HepG2 (cell line): ENCODE data around the gene TBC1D5. TPM values are rescaled to one million over a fixed set of nuclear protein-coding genes. Genes with fewer than 3 reads are reported as not detected.

Experiments used
- ATAC-seq: fragments of 200-7000 bp; cut with Tn5 transposase; 3 replicates; pipeline ENCODE4 v1.9.1; 2020; ENCODE audit warnings: mild to moderate bottlenecking, moderate library complexity
- BruUV-seq: library from RNA; stranded (reverse); fragments of 400-500 nt; replicated peaks from 2 replicates; lab custom pipeline; 2021; lab: Mats Ljungman, UMichigan
- CTCF ChIA-PET: fragments of 300-600 bp; formaldehyde crosslinking; extraction: SDS; loops from one replicate; lab custom pipeline; 2021; ENCODE audit warnings: low total read pairs, inconsistent platforms, low intra/inter-chr PET ratio; lab: Yijun Ruan, JAX
- POLR2A ChIA-PET: fragments of 350-600 bp; sonication (Branson Sonifier 250); formaldehyde crosslinking; loops from one replicate; lab custom pipeline; 2020; ENCODE audit warnings: antibody characterized with exemption, inconsistent platforms; lab: Yijun Ruan, JAX
- DNase-seq: peaks from one replicate; pipeline ENCODE4 v3.0.0-alpha.2; 2015; ENCODE audit warnings: low spot score
- FAIRE-seq: peaks from 3 replicates; lab custom pipeline; 2011; peaks lifted over from hg19 to GRCh38; lab: Jason Lieb, UNC
- H2AFZ ChIP-seq: one replicate; pipeline ENCODE4 v1.6.1; 2011; ENCODE audit warnings: low read length, inconsistent platforms
- H3K27ac ChIP-seq: fragments of 300-600 bp; 3 replicates; pipeline ENCODE4 v1.8.0; 2011; ENCODE audit warnings: mixed run types, mild to moderate bottlenecking, mixed read lengths, low read length, inconsistent platforms; ENCODE audit not compliant: insufficient read depth; ENCODE audit errors: extremely low read length
- H3K27me3 ChIP-seq, 2 experiments: fragments of 200-600 bp in 1 of 2; 2 replicates in 1 of 2; 3 replicates in 1 of 2; pipeline versions ENCODE4 v1.6.0 to v1.8.0; 2011; ENCODE audit warnings: low read length in 2 of 2, mild to moderate bottlenecking in 2 of 2, moderate library complexity in 2 of 2, inconsistent platforms in 1 of 2; ENCODE audit not compliant: insufficient read depth in 2 of 2, control insufficient read depth in 1 of 2
- H3K36me3 ChIP-seq, 2 experiments: fragments of 200-600 bp in 1 of 2; replicated peaks in 1 of 2; 2 replicates in 1 of 2; 3 replicates in 1 of 2; pipeline versions ENCODE4 v1.5.1 to v1.8.0; 2011; ENCODE audit warnings: low read length in 2 of 2, inconsistent platforms in 1 of 2; ENCODE audit not compliant: insufficient read depth in 2 of 2, control insufficient read depth in 1 of 2
- H3K4me1 ChIP-seq: 2 replicates; pipeline ENCODE4 v1.5.1; 2012; ENCODE audit warnings: low read length, inconsistent platforms; ENCODE audit not compliant: insufficient read depth
- H3K4me2 ChIP-seq: 2 replicates; pipeline ENCODE4 v1.6.0; 2011; ENCODE audit warnings: low read depth, low read length, inconsistent platforms
- H3K4me3 ChIP-seq, 3 experiments: fragments of 200-600 bp in 1 of 3; sonication (generic), shearing (Covaris generic) in 1 of 3; replicated peaks in 1 of 3; 2 replicates each; pipeline ENCODE4 v1.5.1; 2011 to 2016; ENCODE audit warnings: low read length in 3 of 3, inconsistent platforms in 2 of 3, low read depth in 2 of 3, mild to moderate bottlenecking in 2 of 3, control low read depth in 1 of 3, mixed read lengths in 1 of 3; ENCODE audit not compliant: insufficient read depth in 1 of 3
- H3K79me2 ChIP-seq: one replicate; pipeline ENCODE4 v1.6.1; 2011; ENCODE audit warnings: low read length, inconsistent platforms; ENCODE audit not compliant: insufficient read depth
- H3K9ac ChIP-seq: 2 replicates; pipeline ENCODE4 v1.6.0; 2011; ENCODE audit warnings: mild to moderate bottlenecking, low read depth, low read length, inconsistent platforms; ENCODE audit not compliant: insufficient read depth
- H3K9me3 ChIP-seq: 2 replicates; pipeline ENCODE4 v1.5.1; 2012; ENCODE audit warnings: mild to moderate bottlenecking, low read length
- H4K20me1 ChIP-seq: 2 replicates; pipeline ENCODE4 v1.6.0; 2011; ENCODE audit warnings: inconsistent platforms, mild to moderate bottlenecking, low read length, moderate library complexity; ENCODE audit not compliant: insufficient read depth
- BORCS8-MEF2B ChIP-seq: sonication (generic); formaldehyde crosslinking; IDR thresholded peaks from 2 replicates; pipeline ENCODE4 v1.8.0; 2022; ENCODE audit warnings: mild to moderate bottlenecking, missing genetic modification reagents
- ELF1 ChIP-seq: sonication (generic); formaldehyde crosslinking; IDR thresholded peaks from 2 replicates; pipeline ENCODE4 v1.4.0; 2020; ENCODE audit warnings: missing genetic modification reagents
- KAT7 ChIP-seq: IDR thresholded peaks from 2 replicates; pipeline ENCODE4 v1.6.1; 2018; ENCODE audit warnings: borderline replicate concordance, missing compliant biosample characterization
- MAFK ChIP-seq, 2 experiments: IDR thresholded peaks in 1 of 2; conservative IDR thresholded peaks in 1 of 2; 2 replicates each; pipeline ENCODE4 v1.6.1; 2011; ENCODE audit warnings: improper control_type of control experiment in 2 of 2, low read length in 2 of 2
- MBD4 ChIP-seq: IDR thresholded peaks from 2 replicates; pipeline ENCODE4 v1.6.1; 2012; ENCODE audit warnings: low read length, inconsistent platforms, borderline replicate concordance
- NCOA2 ChIP-seq: sonication (generic); formaldehyde crosslinking; IDR thresholded peaks from 2 replicates; pipeline ENCODE4 v1.8.0; 2022; ENCODE audit warnings: inconsistent platforms
- NFE2L2 ChIP-seq: fragments of 150-350 bp; IDR thresholded peaks from 2 replicates; pipeline ENCODE4 v1.6.1; 2014; ENCODE audit warnings: low read length
- RBM39 ChIP-seq: fragments of 200-400 bp; formaldehyde crosslinking; IDR thresholded peaks from one replicate; pipeline ENCODE4 v1.6.1; 2018; ENCODE audit warnings: antibody characterized with exemption, mild to moderate bottlenecking, low read depth, low read length; ENCODE audit not compliant: poor library complexity, severe bottlenecking
- REPIN1 ChIP-seq: sonication (generic); formaldehyde crosslinking; IDR thresholded peaks from 2 replicates; pipeline ENCODE4 v1.8.0; 2022; ENCODE audit warnings: missing genetic modification reagents, low read depth, mild to moderate bottlenecking, borderline replicate concordance
- SALL1 ChIP-seq: sonication (generic); formaldehyde crosslinking; IDR thresholded peaks from 2 replicates; pipeline ENCODE4 v1.8.0; 2022; ENCODE audit warnings: mild to moderate bottlenecking, missing genetic modification reagents
- SMC3 ChIP-seq: IDR thresholded peaks from 2 replicates; pipeline ENCODE4 v1.6.1; 2011; ENCODE audit warnings: low read length, improper control_type of control experiment
- TEAD2 ChIP-seq: sonication (generic); formaldehyde crosslinking; IDR thresholded peaks from 2 replicates; pipeline ENCODE4 v1.9.0; 2021; ENCODE audit warnings: missing genetic modification reagents
- ZNF432 ChIP-seq: sonication (generic); formaldehyde crosslinking; IDR thresholded peaks from 2 replicates; pipeline ENCODE4 v1.5.0; 2020; ENCODE audit warnings: missing genetic modification reagents, mild to moderate bottlenecking, borderline replicate concordance
- ZNF460 ChIP-seq: sonication (generic); formaldehyde crosslinking; IDR thresholded peaks from 2 replicates; pipeline ENCODE4 v1.5.1; 2020; ENCODE audit warnings: missing genetic modification reagents, mild to moderate bottlenecking, borderline replicate concordance
- ZNF558 ChIP-seq: sonication (generic); formaldehyde crosslinking; IDR thresholded peaks from 2 replicates; pipeline ENCODE4 v1.9.0; 2022; ENCODE audit warnings: mild to moderate bottlenecking, missing genetic modification reagents, borderline replicate concordance
- ZNF703 ChIP-seq: sonication (generic); formaldehyde crosslinking; IDR thresholded peaks from 2 replicates; pipeline ENCODE4 v1.5.1; 2020; ENCODE audit warnings: missing genetic modification reagents, mild to moderate bottlenecking, moderate library complexity, borderline replicate concordance
- ZNF790 ChIP-seq: sonication (generic); formaldehyde crosslinking; IDR thresholded peaks from 2 replicates; pipeline ENCODE4 v1.8.0; 2022; ENCODE audit warnings: missing genetic modification reagents, mild to moderate bottlenecking, borderline replicate concordance
- WGBS: methylation state at CpG from one replicate; pipeline ENCODE4 v1.1.6; 2017; ENCODE audit warnings: low lambda C conversion rate; 5-methylcytosine and 5-hydroxymethylcytosine counted together
- in situ Hi-C: cut with HindIII; loops from 2 replicates; pipeline ENCODE4 v1.10.0; 2017; ENCODE audit warnings: low pct_unique_long_range_greater_than_20kb; ENCODE audit not compliant: extremely low pct_ligation_motif_present
- intact Hi-C: fragments of 100-400 bp; cut with micrococcal nuclease; formaldehyde crosslinking; loops from one replicate; pipeline ENCODE4 v1.10.0; 2022; ENCODE audit not compliant: unreplicated experiment
- polyA plus RNA-seq, 8 experiments: library from polyadenylated mRNA; depleted of rRNA in 3 of 8; stranded (reverse) in 7 of 8; unstranded in 1 of 8; fragments of >200 nt; fragmentation: Illumina TruSeq in 4 of 8; extraction: Trizol in 4 of 8; gene quantifications; 2 replicates each; pipeline versions ENCODE4 v1.2.1 to v1.2.3, GENCODE V29; 2011 to 2016; ENCODE audit warnings: low read depth in 4 of 8, missing spikeins in 1 of 8, mixed read lengths in 1 of 8; ENCODE audit not compliant: insufficient read depth in 1 of 8
- total RNA-seq, 5 experiments: library from RNA; depleted of rRNA; stranded (reverse); fragments of >200 nt; fragmentation: Illumina TruSeq; extraction: Trizol; gene quantifications; 2 replicates each; pipeline ENCODE4 v1.2.3, GENCODE V29; 2016; ENCODE audit warnings: low read depth in 1 of 5
- TF ChIP-seq, protein P1 (sequence below): sonication (generic); formaldehyde crosslinking; IDR thresholded peaks from 2 replicates; pipeline ENCODE4 v1.5.1; 2020; ENCODE audit warnings: mild to moderate bottlenecking, missing genetic modification reagents, moderate library complexity

The TBC1D5 gene
- total and polyA plus RNA-seq, 2 of the 13 experiments (the other 11 are each of a cell fraction or from before 2014, with no cell fraction given), result 19.2 to 33.3 TPM

DNA sequence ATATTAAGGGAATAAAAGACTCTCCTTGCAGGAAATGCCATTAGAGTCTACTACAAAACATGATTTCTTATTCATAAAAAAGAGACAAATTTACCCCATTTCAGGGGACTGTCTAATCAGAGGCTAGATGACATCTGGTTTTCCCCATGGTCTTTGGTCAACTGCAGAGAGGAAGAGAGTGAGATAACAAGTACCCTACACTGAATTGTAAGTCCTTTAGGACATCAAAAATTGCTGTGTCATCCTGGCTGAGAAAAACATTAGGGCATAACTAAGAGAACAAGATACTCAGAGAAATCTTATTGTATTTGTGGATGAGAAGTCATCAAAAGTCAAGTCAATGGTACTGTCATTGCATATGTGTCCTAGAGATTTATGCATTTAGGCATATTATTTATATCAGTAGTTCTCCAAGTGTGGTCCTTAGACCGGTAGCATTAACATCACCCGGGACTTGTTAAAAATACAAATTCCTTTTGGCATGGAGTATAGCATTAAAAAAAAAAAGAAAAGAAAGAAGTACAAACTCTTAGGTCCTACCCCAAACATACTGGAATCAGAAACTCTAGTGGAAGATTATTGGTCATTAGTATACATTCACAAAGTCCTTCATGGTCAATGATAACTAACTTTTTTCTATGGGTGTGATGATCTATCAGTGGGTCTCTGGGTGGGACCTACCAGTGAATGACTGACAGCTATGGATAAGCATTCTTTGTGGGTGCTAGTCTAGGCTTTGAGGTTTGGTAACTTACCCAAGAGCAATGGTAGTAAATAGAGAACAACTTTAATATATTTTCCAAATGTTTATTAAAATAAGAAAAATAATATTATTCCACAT lies 29.0 kb upstream of the TBC1D5 start:
- Histone ChIP-seq H3K79me2 (no peaks in the 10 kb centered on the region), H2AFZ (no peak overlapping the region), H3K4me2 (no peak overlapping the region), H3K27ac (no peak overlapping the region), H4K20me1 (no peaks in the 10 kb centered on the region), H3K27me3 (no peaks in the 10 kb centered on the region), H3K4me1 (0 out of 2 replicates have a peak, but pooled peaks cover 6% of the 10 kb centered on the region), H3K9ac (no peak overlapping the region), H3K36me3 (no peaks in the 10 kb centered on the region), H3K9me3 (no peaks in the 10 kb centered on the region), H3K4me3 (no peak overlapping the region)
- DNase-seq, result no peak
- ChIA-PET CTCF (no interaction called here), POLR2A (no interaction called here)
- BruUV-seq, result no TSS peak
- in situ Hi-C loops (no loop called here), intact Hi-C loops (no loop called here)
- 30% methylated on average over 2 of the region's 2 CpGs for WGBS
- TF ChIP-seq SALL1, result no peak
- TF ChIP-seq ELF1 (CRISPR knock-in tag), result no peak
- peak; percentile 93 for TF ChIP-seq NFE2L2
- TF ChIP-seq MBD4, result no peak
- TF ChIP-seq BORCS8-MEF2B (CRISPR knock-in tag), result no peak
- no peak for TF ChIP-seq ZNF432 (CRISPR knock-in tag)
- no peak for TF ChIP-seq KAT7 (CRISPR knock-in tag)
- no peak for TF ChIP-seq SMC3
- TF ChIP-seq MAFK (conservative IDR thresholded peaks at IDR 0.05 in 1 of 2, IDR thresholded peaks at IDR 0.05 in 1 of 2; ENCODE audit: low read length in 2 of 2), result peak; percentile 30 to 49; a peak in 3 of 4 replicates
- no peak for ATAC-seq
- no peak for FAIRE-seq

GRCh38 chr3:17770682-17771081 lies 28.3 kb upstream of the TBC1D5 start:
- in situ Hi-C loops, result no loop called here
- H3K27ac ChIP-seq, result no peak overlapping the region
- no peak overlapping the region for H3K4me2 ChIP-seq
- 0 out of 2 replicates have a peak, but pooled peaks cover 6% of the 10 kb centered on the region for H3K4me1 ChIP-seq
- POLR2A ChIA-PET, result no interaction called here
- H3K9me3 ChIP-seq, result no peaks in the 10 kb centered on the region
- no peak overlapping the region for H3K4me3 ChIP-seq
- no peak for ATAC-seq
- intact Hi-C loops, result no loop called here
- no peak for FAIRE-seq
- H3K27me3 ChIP-seq, result no peaks in the 10 kb centered on the region
- no peaks in the 10 kb centered on the region for H4K20me1 ChIP-seq
- no TSS peak for BruUV-seq
- CTCF ChIA-PET, result no interaction called here
- no peaks in the 10 kb centered on the region for H3K79me2 ChIP-seq
- H2AFZ ChIP-seq, result no peak overlapping the region
- no peak overlapping the region for H3K9ac ChIP-seq
- no peaks in the 10 kb centered on the region for H3K36me3 ChIP-seq
- no peak for DNase-seq
- TF ChIP-seq, protein P1, sequence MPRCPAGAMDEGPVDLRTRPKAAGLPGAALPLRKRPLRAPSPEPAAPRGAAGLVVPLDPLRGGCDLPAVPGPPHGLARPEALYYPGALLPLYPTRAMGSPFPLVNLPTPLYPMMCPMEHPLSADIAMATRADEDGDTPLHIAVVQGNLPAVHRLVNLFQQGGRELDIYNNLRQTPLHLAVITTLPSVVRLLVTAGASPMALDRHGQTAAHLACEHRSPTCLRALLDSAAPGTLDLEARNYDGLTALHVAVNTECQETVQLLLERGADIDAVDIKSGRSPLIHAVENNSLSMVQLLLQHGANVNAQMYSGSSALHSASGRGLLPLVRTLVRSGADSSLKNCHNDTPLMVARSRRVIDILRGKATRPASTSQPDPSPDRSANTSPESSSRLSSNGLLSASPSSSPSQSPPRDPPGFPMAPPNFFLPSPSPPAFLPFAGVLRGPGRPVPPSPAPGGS, result no peak
- TF ChIP-seq NCOA2 (CRISPR knock-in tag), result no peak
- TF ChIP-seq RBM39, result no peak
- no peak for TF ChIP-seq ZNF558 (CRISPR knock-in tag)
- no peak for TF ChIP-seq ZNF460 (CRISPR knock-in tag)
- no peak for TF ChIP-seq REPIN1 (CRISPR knock-in tag)
- no peak for TF ChIP-seq ZNF790
- no peak for TF ChIP-seq TEAD2 (CRISPR knock-in tag)
- no peak for TF ChIP-seq ZNF703 (CRISPR knock-in tag)
- TF ChIP-seq NFE2L2, result no peak
